A673 (cell line): Measurements from ENCODE around the gene LGALS3.

Experiments
- CTCF ChIP-seq: fragments of 300-800, 200-600 bp; sonication (generic); conservative IDR thresholded peaks from 2 replicates; pipeline ENCODE4 v1.5.1; 2017; ENCODE audit warnings: low read depth, mild to moderate bottlenecking, antibody characterized with exemption, low read length, moderate library complexity, mixed read lengths
- EZH2 ChIP-seq: fragments of 200-600 bp; sonication (generic); IDR thresholded peaks from 2 replicates; pipeline ENCODE4 v1.6.1; 2017; ENCODE audit warnings: borderline replicate concordance, low read depth, mild to moderate bottlenecking, mixed read lengths, antibody characterized with exemption, low read length; ENCODE audit not compliant: poor library complexity, severe bottlenecking

DNA sequence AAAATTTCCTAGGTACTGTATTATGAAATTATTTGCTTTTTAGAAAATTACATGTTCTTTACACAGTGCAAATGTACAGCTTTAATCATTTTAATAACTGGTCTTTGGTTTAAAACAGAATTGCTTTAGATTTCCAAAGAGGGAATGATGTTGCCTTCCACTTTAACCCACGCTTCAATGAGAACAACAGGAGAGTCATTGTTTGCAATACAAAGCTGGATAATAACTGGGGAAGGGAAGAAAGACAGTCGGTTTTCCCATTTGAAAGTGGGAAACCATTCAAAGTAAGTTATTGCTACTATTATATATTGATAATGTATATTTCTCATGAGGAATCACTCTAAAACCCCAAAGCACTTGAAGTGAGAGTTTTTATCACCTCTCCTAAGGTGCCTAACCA is 13.4 kb downstream of the LGALS3 start:
- TF ChIP-seq CTCF = no peak
- no peak for TF ChIP-seq EZH2
